Measurements from ENCODE around the gene ANKZF1.

ANKZF1 gene

DNA sequence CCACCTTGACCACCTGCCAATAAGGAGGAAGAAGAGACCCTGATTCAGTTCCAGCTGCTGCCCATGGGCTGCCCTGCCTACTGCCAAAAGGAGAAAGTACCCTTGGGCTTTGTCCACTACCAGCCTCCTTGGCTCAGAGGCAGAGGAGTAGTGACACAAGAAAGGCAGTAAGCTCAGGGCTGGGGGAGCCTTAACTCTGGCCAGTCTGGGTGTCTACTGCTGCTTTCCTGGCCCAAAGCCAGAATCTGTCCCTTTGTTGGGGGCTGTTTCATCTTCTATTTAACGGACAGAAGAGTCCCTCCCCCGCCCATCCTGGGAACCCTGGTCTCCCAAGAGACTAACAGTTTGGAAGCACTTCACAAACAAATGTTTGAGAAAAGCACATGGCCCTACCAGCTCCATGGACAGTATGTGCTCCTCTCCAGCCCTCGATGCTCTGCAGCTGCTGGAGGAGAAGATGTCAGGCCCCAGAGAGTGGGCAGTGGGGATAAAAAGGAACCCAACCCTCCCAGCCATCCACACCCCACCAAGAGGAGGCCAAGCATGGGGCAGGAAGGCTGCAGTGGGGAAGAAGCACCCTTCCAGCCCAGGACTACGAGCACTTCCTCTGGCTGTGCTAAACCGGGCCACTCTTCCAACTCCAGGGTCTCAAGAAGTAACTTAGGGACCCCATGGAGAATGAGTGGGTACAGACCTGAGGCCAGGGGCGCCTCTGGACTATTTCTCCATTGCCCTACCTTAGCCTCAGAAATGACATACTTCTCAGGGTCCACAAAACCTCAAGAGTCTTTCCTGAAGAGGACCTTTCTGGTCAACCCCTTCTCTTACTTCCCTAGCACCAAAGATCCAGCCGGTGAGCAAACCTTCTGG lies 1.3 kb upstream of the ANKZF1 start:
- no peak for DNase-seq (ENCODE audit: low read depth)

- DNase-seq (ENCODE audit: low read depth) = no peak
Measured at GRCh38 chr2:219228911-219229304, 698 bp upstream of the ANKZF1 start.

DNA sequence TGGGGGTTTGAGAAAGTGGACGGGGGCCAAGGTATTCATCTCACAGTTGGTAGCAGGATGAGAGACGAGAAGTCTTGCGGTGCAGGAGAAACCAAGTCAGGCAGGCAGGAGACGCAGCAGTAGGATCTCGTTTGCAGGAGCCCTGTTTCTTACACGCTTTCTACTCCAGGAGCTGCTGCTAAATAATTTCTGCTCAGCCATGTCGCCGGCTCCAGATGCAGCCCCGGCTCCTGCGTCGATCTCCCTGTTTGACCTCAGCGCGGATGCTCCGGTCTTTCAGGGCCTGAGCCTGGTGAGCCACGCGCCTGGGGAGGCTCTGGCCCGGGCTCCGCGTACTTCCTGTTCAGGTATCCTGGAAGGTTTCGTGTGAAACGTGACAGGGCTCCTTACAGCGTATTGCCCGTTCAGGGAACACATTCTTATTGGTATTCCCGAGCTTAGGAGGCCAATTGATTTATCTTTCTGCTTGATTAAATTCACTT lies 494 bp downstream of the ANKZF1 start:
- no peak for DNase-seq (ENCODE audit: low read depth)

DNA sequence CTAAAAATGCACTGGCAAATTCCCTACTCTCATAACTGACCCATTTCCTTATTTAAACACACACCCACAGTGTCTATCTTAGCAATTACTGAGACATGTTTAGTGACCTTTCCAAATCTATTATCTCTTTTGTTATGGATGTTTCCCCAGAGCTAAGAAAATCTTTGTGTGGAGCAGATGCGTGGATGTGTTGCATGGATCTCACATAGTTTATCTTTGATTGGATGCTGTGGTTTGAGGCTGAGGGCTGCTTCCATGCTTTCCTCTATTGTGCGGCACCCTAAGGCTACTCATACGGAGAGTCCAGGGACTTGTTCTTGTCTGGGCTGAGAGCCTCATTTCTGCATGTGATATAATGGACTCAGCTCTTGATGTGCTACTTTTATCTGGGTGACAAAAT lies 4.7 kb downstream of the ANKZF1 start:
- DNase-seq (ENCODE audit: low read depth) = no peak

- no peak for DNase-seq (ENCODE audit: low read depth)
Measured at GRCh38 chr2:219243291-219243761, 13.7 kb downstream of the ANKZF1 start.

- DNase-seq (ENCODE audit: low read depth) = no peak
Measured at GRCh38 chr2:219244789-219245147, 15.2 kb downstream of the ANKZF1 start.

DNA sequence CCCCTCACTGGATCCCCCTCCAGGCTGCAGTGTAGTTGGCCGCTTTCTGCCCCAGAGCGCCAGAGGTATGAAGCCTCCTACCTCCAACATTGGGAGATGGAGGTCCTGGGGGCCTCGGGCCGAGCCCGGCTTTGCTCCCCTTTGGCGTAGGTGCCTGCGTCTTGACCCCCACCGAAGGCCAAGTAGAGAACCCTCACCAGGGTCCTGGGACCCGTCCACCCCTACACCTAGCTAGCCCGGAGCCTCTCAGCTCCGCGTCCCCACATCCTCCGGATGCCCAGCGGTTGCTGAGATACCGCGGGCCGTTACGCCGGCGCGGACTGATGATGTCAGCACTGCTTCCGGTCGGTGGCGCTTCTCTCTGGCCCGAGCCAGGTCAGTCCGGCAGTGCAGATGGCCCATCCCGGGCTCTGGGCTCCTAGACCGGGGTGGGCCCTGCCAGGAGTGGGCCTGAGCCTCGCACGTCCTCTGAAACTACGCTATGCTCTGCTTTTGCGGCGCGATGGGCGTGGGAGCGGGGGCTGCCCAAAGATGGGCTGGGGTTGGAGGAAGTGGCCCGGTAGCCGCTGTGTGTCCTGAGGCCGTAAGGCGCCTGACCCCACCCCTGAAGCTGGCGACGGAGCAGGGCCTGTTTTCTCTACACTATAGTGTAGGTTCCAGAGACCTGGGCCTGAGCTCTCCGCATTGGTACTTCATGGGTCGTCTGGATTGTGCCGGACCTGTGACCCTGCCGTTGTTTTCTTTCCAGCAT lies 15.7 kb downstream of the ANKZF1 start, which contains the start of the genes GLB1L and STK16:
Gene GLB1L, minus strand, starts transcription at position 297 of the 751 bp plus-strand sequence. CDS start 1,871 bp downstream, outside the sequence.
Gene STK16, plus strand, starts transcription at position 332 of the 751 bp plus-strand sequence. CDS start 521 bp downstream, outside the sequence.
- peak; percentile 63 for DNase-seq (ENCODE audit: low read depth)

DNA sequence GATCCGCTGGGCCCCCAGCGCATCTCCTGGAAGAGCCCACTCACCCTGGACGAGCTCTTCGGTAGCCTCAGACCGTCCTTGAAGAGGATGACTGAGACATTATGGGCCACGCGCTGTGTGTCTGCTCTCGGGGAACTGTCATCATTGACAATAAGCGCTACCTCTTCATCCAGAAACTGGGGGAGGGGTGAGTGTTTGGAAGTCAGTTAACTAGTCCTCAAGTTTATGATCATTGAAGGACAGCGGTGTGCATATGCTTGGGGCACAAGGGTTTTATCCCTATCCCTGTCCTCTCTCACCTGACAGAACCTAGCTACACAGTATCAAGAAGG lies 16.3 kb downstream of the ANKZF1 start:
- DNase-seq (ENCODE audit: low read depth) = no peak

DNA sequence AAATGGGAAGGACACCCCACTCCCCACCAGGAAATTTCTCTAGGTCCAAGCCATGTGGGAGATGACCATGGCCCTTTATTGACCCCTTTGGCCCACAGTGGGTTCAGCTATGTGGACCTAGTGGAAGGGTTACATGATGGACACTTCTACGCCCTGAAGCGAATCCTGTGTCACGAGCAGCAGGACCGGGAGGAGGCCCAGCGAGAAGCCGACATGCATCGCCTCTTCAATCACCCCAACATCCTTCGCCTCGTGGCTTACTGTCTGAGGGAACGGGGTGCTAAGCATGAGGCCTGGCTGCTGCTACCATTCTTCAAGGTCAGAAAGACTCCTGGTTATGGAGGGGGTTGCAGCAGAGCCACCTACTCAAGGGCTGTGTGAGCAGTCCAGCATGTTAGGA lies 17.0 kb downstream of the ANKZF1 start:
- no peak for DNase-seq (ENCODE audit: low read depth)

DNA sequence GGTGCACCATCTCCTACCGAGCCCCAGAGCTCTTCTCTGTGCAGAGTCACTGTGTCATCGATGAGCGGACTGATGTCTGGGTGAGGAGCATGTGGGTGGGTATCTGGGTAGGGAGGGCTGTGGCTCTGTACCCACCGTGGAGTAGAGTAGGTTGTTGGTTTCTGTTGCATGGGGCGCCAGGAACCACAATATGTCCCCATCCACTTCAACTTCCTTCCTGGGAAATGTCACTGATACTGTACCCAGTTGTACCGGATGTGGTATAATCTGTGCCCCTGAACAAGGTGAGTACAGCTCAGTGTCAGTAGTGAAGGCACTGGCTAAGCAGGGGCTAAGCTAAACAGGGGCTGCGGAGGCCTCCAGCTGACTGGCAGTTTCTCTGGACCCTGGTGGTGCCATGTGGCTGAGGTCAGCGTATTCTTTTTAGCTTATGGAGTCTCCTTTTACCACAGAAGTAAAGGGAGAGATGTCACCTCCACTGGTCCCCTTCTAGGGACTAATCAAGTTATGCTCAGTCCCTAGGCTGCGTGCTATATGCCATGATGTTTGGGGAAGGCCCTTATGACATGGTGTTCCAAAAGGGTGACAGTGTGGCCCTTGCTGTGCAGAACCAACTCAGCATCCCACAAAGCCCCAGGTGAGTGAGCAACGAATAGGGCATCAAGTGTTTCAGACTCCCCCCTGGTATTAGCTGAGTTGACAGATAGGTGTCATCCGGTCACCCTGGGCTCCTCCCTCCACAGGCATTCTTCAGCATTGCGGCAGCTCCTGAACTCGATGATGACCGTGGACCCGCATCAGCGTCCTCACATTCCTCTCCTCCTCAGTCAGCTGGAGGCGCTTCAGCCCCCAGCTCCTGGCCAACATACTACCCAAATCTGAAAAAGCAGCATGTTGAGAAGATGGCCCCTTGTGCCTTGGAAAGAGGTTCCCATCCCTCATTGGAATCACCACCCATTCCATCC lies 18.4 kb downstream of the ANKZF1 start:
- peak; percentile 73 for DNase-seq (ENCODE audit: low read depth)

GRCh38 chr2:219248845-219249202 lies 19.2 kb downstream of the ANKZF1 start:
- no peak for DNase-seq (ENCODE audit: low read depth)

DNA sequence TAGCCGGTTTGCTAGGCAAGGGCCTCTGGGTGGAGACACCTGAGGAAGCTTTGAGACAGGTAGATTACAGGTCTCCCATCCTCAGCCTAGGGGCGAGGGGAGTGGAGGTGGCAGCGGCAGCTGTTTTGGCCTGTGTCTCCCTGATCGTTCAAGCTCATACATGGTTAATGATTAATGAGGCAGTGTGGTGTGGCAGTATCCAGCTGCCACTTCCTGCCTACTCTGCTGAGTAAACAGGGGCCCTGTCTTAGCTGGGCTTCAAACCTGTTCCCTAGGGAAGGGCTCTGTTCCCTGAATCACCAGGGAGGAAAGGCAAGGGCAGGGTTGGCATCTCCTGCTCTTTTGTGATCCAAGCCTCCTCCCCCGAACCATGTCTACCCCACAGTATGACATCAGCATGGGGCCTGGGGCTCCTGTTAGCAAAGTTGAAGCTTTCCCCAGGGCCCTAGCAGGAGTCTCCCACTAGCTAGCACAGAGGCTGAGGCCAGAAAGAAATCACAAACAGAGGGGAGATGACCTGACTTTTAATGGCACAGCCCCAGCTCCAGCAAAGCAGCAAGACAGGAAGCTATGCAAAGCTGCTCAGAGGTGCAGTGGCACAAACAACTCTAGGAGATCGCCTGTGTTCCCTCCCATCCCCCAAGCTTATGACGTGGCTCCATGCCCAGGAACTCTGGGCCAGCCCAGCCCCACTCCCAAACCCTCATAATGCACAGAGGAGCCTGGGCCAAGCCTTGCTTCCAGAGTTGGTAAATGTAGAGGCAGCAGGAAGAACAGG lies 19.8 kb downstream of the ANKZF1 start:
- DNase-seq (ENCODE audit: low read depth) = peak; percentile 61

- no peak for DNase-seq (ENCODE audit: low read depth)
Measured at GRCh38 chr2:219250049-219250781, 20.6 kb downstream of the ANKZF1 start.

DNA sequence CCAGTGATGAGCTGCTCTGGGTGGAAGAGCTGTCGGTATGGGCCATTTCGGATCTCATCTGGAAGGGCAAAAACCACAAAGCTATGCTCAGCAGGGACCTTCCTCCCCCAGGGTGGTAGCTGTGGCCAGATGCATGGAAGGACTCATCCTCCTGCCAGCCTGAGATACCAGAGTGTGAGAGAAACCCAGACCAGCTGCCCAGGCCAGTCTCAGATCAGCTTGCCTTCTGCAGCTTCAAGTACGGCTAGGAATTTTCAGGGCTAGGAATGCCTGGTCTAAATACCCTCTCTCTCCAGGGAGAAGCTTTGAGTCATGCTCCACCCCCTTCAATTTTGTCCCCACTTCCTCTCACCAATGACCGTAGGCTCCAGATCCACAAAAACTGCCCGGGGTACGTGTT lies 22.1 kb downstream of the ANKZF1 start:
- no peak for DNase-seq (ENCODE audit: low read depth)

DNA sequence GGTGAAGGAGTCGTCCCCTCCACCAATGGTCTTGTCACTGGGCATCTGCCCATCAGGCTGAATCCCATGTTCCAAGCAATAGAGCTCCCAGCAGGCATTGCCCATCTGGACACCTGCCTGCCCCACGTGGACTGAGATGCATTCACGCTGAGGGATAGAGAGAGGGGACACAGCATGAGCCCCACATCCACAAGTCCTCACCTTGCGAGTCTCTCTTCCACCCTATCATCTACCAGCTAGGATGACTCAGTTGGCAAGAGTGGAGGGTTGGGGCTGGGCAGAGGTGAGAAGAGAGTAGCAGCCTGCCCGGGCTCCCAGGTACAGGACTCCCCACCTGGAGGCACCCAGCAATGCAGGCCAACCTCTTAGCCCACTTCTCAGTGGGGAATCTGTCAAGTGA lies 22.5 kb downstream of the ANKZF1 start:
- no peak for DNase-seq (ENCODE audit: low read depth)

DNA sequence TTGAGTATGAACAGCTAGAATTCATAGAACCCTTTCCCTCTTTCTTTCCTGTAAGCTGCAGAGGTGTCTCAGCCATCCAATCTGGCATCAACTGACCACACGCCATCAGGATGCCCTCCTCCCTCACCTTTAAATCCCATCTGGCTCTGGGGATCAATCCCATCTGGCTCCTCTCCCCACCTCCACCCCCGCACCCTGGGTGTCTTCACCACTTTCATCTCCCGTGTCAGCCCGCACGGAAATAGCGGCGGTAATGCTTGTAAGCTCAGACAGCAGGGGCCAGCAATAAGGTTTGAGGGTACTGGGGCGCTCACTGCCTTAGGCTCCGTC lies 22.9 kb downstream of the ANKZF1 start:
- DNase-seq (ENCODE audit: low read depth) = no peak

DNA sequence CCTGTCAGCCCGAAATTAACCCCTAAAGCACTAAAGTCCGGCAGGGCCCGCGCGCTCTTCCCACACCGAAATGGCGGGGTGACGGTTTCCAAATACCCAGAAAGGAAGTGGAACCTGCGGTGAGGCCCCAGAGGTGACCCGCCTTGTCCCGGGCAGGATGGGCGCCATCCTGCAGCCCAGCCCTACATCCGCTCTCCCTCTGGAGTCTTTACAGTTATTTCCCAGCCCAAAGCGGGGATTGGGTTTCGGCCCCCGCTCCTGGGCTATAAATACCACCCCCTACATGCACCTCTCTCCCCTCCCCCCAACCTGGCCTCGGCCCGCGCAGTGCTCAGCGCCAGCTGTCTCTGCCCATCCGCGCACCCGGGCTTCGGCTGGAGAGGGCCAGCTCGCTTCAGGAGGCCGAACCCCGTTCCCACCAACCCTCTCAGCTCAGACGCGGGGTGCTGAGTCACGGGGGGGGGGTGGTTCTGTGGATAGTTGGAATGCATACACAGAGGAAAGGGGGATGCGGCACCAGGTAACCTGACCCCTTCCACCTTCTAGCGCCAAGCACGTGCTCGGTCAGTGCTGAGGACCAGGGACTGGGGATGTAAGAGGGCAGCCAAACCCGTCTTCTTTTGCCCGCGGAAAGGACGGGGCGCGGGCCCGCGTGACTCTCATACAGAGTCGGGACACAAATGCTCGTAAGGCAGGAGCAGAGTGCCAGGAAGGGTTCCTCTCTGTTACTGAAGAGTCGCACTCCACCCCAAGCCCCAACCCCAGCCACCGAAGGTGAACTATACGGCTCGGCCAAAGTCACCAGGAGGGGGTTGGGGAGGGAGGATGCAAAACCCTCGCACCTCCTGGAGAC lies 23.5 kb downstream of the ANKZF1 start, which contains the start of gene TUBA4B:
Gene TUBA4B, plus strand, starts transcription at position 344 of the 853 bp plus-strand sequence. Its CDS starts 165 bp downstream, at position 509.
- no peak for DNase-seq (ENCODE audit: low read depth)

GRCh38 chr2:219253753-219254589 lies 24.4 kb downstream of the ANKZF1 start, which contains the start of gene TUBA4A:
Gene TUBA4A (minus strand): TSS chr2:219253918. CDS start chr2:219253858, 60 bp downstream.
- peak; percentile 85 for DNase-seq (ENCODE audit: low read depth)
